K562 (cell line): ENCODE measurements around the gene CCR7.
A peak's percentile ranks its signal among the peaks of the same experiment; 100 is the strongest.

Experiments used
- CTCF ChIP-seq, 3 experiments: IDR thresholded peaks in 2 of 3; conservative IDR thresholded peaks in 1 of 3; 2 replicates each; pipeline ENCODE4 v1.5.1; 2011 to 2012; ENCODE audit warnings: low read length in 3 of 3, mild to moderate bottlenecking in 3 of 3, control low read depth in 2 of 3, improper control_type of control experiment in 1 of 3, inconsistent platforms in 1 of 3, low read depth in 1 of 3, mixed read lengths in 1 of 3, moderate library complexity in 1 of 3; ENCODE audit not compliant: insufficient read depth in 2 of 3
- EZH2 ChIP-seq: IDR thresholded peaks from 2 replicates; pipeline ENCODE4 v1.6.1; 2012; ENCODE audit warnings: low read depth, mild to moderate bottlenecking, inconsistent platforms, low read length, borderline replicate concordance
- HDAC6 ChIP-seq: IDR thresholded peaks from 2 replicates; pipeline ENCODE4 v1.6.1; 2012; ENCODE audit warnings: low read depth, mild to moderate bottlenecking, control low read depth, inconsistent platforms, low read length, moderate library complexity
- IRF2 ChIP-seq: sonication (generic); formaldehyde crosslinking; IDR thresholded peaks from 2 replicates; pipeline ENCODE4 v1.8.1; 2022; ENCODE audit warnings: mild to moderate bottlenecking, missing genetic modification reagents
- NCOA6 ChIP-seq: fragments of 450-650 bp; IDR thresholded peaks from 2 replicates; pipeline ENCODE4 v1.6.1; 2017; ENCODE audit warnings: mild to moderate bottlenecking
- NR1H2 ChIP-seq: sonication (generic); formaldehyde crosslinking; IDR thresholded peaks from 2 replicates; pipeline ENCODE4 v1.4.0; 2020; ENCODE audit warnings: mild to moderate bottlenecking, missing genetic modification reagents
- POLR2A ChIP-seq: fragments of 450-650 bp; conservative IDR thresholded peaks from 2 replicates; pipeline ENCODE4 v1.6.1; 2016
- SMARCA5 ChIP-seq: fragments of 450-650 bp; IDR thresholded peaks from 2 replicates; pipeline ENCODE4 v1.6.1; 2016
- SP1 ChIP-seq: sonication (generic); formaldehyde crosslinking; IDR thresholded peaks from 2 replicates; pipeline ENCODE4 v1.8.1; 2022; ENCODE audit warnings: mild to moderate bottlenecking, missing genetic modification reagents
- TF ChIP-seq, protein P1 (sequence below): fragments of 450-650 bp; IDR thresholded peaks from 2 replicates; pipeline ENCODE4 v1.6.1; 2016; ENCODE audit warnings: antibody characterized with exemption

GRCh38 chr17:40551091-40551878, 14.0 kb downstream of the CCR7 start:
- TF ChIP-seq SP1 (CRISPR knock-in tag) (no peak), NCOA6 (no peak), HDAC6 (no peak), EZH2 (no peak), SMARCA5 (peak; percentile 65; the same call in 1 of the 2 replicates), IRF2 (CRISPR knock-in tag) (no peak), POLR2A (no peak), NR1H2 (CRISPR knock-in tag) (no peak), CTCF (IDR thresholded peaks at IDR 0.05 in 2 of 3, conservative IDR thresholded peaks at IDR 0.05 in 1 of 3; ENCODE audit: insufficient read depth in 2 of 3, low read depth in 1 of 3, low read length in 3 of 3) (no peak)
- TF ChIP-seq, protein P1, sequence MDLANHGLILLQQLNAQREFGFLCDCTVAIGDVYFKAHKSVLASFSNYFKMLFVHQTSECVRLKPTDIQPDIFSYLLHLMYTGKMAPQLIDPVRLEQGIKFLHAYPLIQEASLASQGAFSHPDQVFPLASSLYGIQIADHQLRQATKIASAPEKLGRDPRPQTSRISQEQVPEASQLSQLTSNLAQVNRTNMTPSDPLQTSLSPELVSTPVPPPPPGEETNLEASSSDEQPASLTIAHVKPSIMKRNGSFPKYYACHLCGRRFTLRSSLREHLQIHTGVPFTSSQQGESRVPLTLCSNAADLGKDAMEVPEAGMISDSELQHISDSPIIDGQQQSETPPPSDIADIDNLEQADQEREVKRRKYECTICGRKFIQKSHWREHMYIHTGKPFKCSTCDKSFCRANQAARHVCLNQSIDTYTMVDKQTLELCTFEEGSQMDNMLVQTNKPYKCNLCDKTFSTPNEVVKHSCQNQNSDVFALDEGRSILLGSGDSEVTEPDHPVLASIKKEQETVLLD, result no peak
